H9 (cell line): Measurements from ENCODE around the gene C19orf44. TPM values are rescaled to one million over a fixed set of nuclear protein-coding genes. Genes with fewer than 3 reads are reported as not detected.

Experiments
- DNase-seq: peaks from one replicate; pipeline ENCODE4 v3.0.0-alpha.2; 2017
- H2AFZ ChIP-seq: one replicate; pipeline ENCODE4 v1.6.1; 2013; ENCODE audit warnings: mild to moderate bottlenecking, low read length, control low read depth, moderate library complexity
- H2AK5ac ChIP-seq: 2 replicates; pipeline ENCODE4 v1.6.1; 2013; ENCODE audit warnings: low read length, control low read depth, mixed read lengths; ENCODE audit not compliant: insufficient read length
- H2BK120ac ChIP-seq: one replicate; pipeline ENCODE4 v1.6.1; 2013; ENCODE audit warnings: low read depth, mild to moderate bottlenecking, low read length, control low read depth, inconsistent platforms; ENCODE audit not compliant: poor library complexity, severe bottlenecking
- H2BK12ac ChIP-seq: 2 replicates; pipeline ENCODE4 v1.6.1; 2013; ENCODE audit warnings: low read length, control low read depth, mixed read lengths, low read depth; ENCODE audit not compliant: insufficient read length
- H2BK15ac ChIP-seq: 2 replicates; pipeline ENCODE4 v1.6.1; 2013; ENCODE audit warnings: low read depth, low read length, control low read depth
- H2BK20ac ChIP-seq: one replicate; pipeline ENCODE4 v1.6.1; 2013; ENCODE audit warnings: low read depth, mild to moderate bottlenecking, low read length, control low read depth, inconsistent platforms; ENCODE audit not compliant: poor library complexity, severe bottlenecking
- H2BK5ac ChIP-seq: 2 replicates; pipeline ENCODE4 v1.6.1; 2013; ENCODE audit warnings: low read length, control low read depth, mixed read lengths; ENCODE audit not compliant: insufficient read length
- H3K14ac ChIP-seq: 2 replicates; pipeline ENCODE4 v1.6.1; 2013; ENCODE audit warnings: low read length, control low read depth; ENCODE audit not compliant: insufficient read depth
- H3K18ac ChIP-seq: 2 replicates; pipeline ENCODE4 v1.6.1; 2013; ENCODE audit warnings: low read depth, mild to moderate bottlenecking, mixed read lengths, low read length, control low read depth; ENCODE audit not compliant: insufficient read length
- H3K23ac ChIP-seq: 2 replicates; pipeline ENCODE4 v1.6.1; 2013; ENCODE audit warnings: low read length, control low read depth, mixed read lengths, low read depth; ENCODE audit not compliant: insufficient read length
- H3K23me2 ChIP-seq: 2 replicates; pipeline ENCODE4 v1.6.1; 2013; ENCODE audit warnings: low read depth, mild to moderate bottlenecking, mixed read lengths, low read length, control low read depth; ENCODE audit not compliant: insufficient read length, poor library complexity, severe bottlenecking
- H3K27ac ChIP-seq: 2 replicates; pipeline ENCODE4 v1.5.1; 2013; ENCODE audit warnings: low read length, control low read depth, mixed read lengths, low read depth; ENCODE audit not compliant: insufficient read length
- H3K27me3 ChIP-seq: 2 replicates; pipeline ENCODE4 v1.6.1; 2013; ENCODE audit warnings: low read length, control low read depth, inconsistent platforms; ENCODE audit not compliant: insufficient read depth
- H3K4ac ChIP-seq: 2 replicates; pipeline ENCODE4 v1.6.1; 2013; ENCODE audit warnings: low read depth, mild to moderate bottlenecking, control low read depth, inconsistent platforms, low read length, moderate library complexity
- H3K4me1 ChIP-seq: 2 replicates; pipeline ENCODE4 v1.6.1; 2013; ENCODE audit warnings: low read length, control low read depth, inconsistent platforms; ENCODE audit not compliant: insufficient read depth
- H3K4me2 ChIP-seq: 2 replicates; pipeline ENCODE4 v1.6.1; 2013; ENCODE audit warnings: low read length, control low read depth, mixed read lengths; ENCODE audit not compliant: insufficient read length, insufficient read depth
- H3K56ac ChIP-seq: 2 replicates; pipeline ENCODE4 v1.6.1; 2013; ENCODE audit warnings: low read depth, mild to moderate bottlenecking, mixed read lengths, low read length, control low read depth; ENCODE audit not compliant: insufficient read length
- H3K79me1 ChIP-seq: 2 replicates; pipeline ENCODE4 v1.6.1; 2013; ENCODE audit warnings: low read depth, mild to moderate bottlenecking, moderate library complexity, low read length, control low read depth, inconsistent platforms; ENCODE audit not compliant: insufficient read depth, poor library complexity, severe bottlenecking
- H3K79me2 ChIP-seq: 2 replicates; pipeline ENCODE4 v1.6.1; 2013; ENCODE audit warnings: low read length, control low read depth, inconsistent platforms; ENCODE audit not compliant: insufficient read depth
- H3K9ac ChIP-seq: 2 replicates; pipeline ENCODE4 v1.6.1; 2013; ENCODE audit warnings: low read length, control low read depth, mixed read lengths; ENCODE audit not compliant: insufficient read length; ENCODE audit errors: extremely low read depth
- H3K9me3 ChIP-seq: one replicate; pipeline ENCODE4 v1.6.1; 2013; ENCODE audit warnings: low read depth, low read length, inconsistent platforms; ENCODE audit not compliant: control insufficient read depth
- H3T11ph ChIP-seq: one replicate; pipeline ENCODE4 v1.6.1; 2013; ENCODE audit warnings: mild to moderate bottlenecking, low read length, control low read depth, inconsistent platforms
- H4K20me1 ChIP-seq: one replicate; pipeline ENCODE4 v1.6.1; 2013; ENCODE audit not compliant: control insufficient read depth, insufficient read length, insufficient read depth
- H4K5ac ChIP-seq: 2 replicates; pipeline ENCODE4 v1.6.1; 2013; ENCODE audit warnings: low read depth, mild to moderate bottlenecking, mixed read lengths, low read length, control low read depth; ENCODE audit not compliant: insufficient read length
- H4K8ac ChIP-seq: replicated peaks from 2 replicates; pipeline ENCODE4 v1.6.1; 2013; ENCODE audit warnings: low read length, control low read depth, mixed read lengths, low read depth; ENCODE audit not compliant: insufficient read length
- H4K91ac ChIP-seq: 2 replicates; pipeline ENCODE4 v1.6.1; 2013; ENCODE audit warnings: low read depth, mild to moderate bottlenecking, moderate library complexity, mixed read lengths, low read length, control low read depth; ENCODE audit not compliant: insufficient read length
- H3K27ac Mint-ChIP-seq, 3 experiments: 2 replicates in 2 of 3; 3 replicates in 1 of 3; pipeline ENCODE4 v1.8.0; 2020 to 2021; ENCODE audit warnings: mixed read lengths in 3 of 3, mild to moderate bottlenecking in 1 of 3, moderate library complexity in 1 of 3
- H3K27me3 Mint-ChIP-seq: 2 replicates; pipeline ENCODE4 v1.8.0; 2021; ENCODE audit warnings: low read depth, mild to moderate bottlenecking, moderate library complexity, mixed read lengths
- H3K36me3 Mint-ChIP-seq, 3 experiments: 2 replicates in 2 of 3; 3 replicates in 1 of 3; pipeline ENCODE4 v1.8.0; 2020 to 2021; ENCODE audit warnings: low read depth in 3 of 3, mixed read lengths in 3 of 3; ENCODE audit not compliant: insufficient read depth in 1 of 3
- H3K4me1 Mint-ChIP-seq, 2 experiments: 2 replicates each; pipeline ENCODE4 v1.8.0; 2020; ENCODE audit warnings: mixed read lengths in 2 of 2
- H3K4me3 Mint-ChIP-seq, 2 experiments: 2 replicates in 1 of 2; 3 replicates in 1 of 2; pipeline ENCODE4 v1.8.0; 2020 to 2021; ENCODE audit warnings: mild to moderate bottlenecking in 2 of 2, mixed read lengths in 2 of 2, moderate library complexity in 1 of 2
- H3K9me3 Mint-ChIP-seq, 2 experiments: 2 replicates in 1 of 2; 3 replicates in 1 of 2; pipeline ENCODE4 v1.8.0; 2020; ENCODE audit warnings: mild to moderate bottlenecking in 2 of 2, mixed read lengths in 2 of 2, moderate library complexity in 1 of 2
- CTCF ChIP-seq: fragments of 200-600 bp; sonication (generic); conservative IDR thresholded peaks from 3 replicates; pipeline ENCODE4 v1.8.0; 2021; ENCODE audit warnings: antibody characterized with exemption, mild to moderate bottlenecking
- WGBS: extraction: QIAGEN DNeasy Blood & Tissue Kit; methylation state at CpG from one replicate; pipeline ENCODE4 v1.1.7; 2013; ENCODE audit warnings: missing lambda C conversion rate, low lambda C conversion rate, mixed read lengths; ENCODE audit not compliant: insufficient read length; ENCODE audit errors: extremely low coverage; 5-methylcytosine and 5-hydroxymethylcytosine counted together
- total RNA-seq: library from RNA; stranded (reverse); gene quantifications from 2 replicates; pipeline ENCODE4 v1.2.1, GENCODE V29; 2021

The C19orf44 gene
- total RNA-seq, 1 experiment from 2014 or later: 6.4 TPM

GRCh38 chr19:16564842-16565241 lies 68.6 kb downstream of the C19orf44 start:
- no peaks in the 10 kb centered on the region for H4K20me1 ChIP-seq
- H3K27me3 Mint-ChIP-seq: no peaks in the 10 kb centered on the region

More at GRCh38 chr19:16564842-16565241, 68.6 kb downstream of the C19orf44 start:
- H3K9me3 ChIP-seq: no peaks in the 10 kb centered on the region
- no peak overlapping the region for H3K14ac ChIP-seq
- H3K27ac Mint-ChIP-seq: no peak overlapping the region
- no peaks in the 10 kb centered on the region for H3K79me2 ChIP-seq
- no peak overlapping the region for H2BK5ac ChIP-seq
- no peaks in the 10 kb centered on the region for H3K23me2 ChIP-seq
- H3K9me3 Mint-ChIP-seq: no peaks in the 10 kb centered on the region
- peaks cover 26 to 79% (median 71%) of the 10 kb centered on the region in 3 experiments; a peak in 6 of 7 replicates for H3K36me3 Mint-ChIP-seq
- H4K5ac ChIP-seq: no peak overlapping the region
- H3K56ac ChIP-seq: no peak overlapping the region
- no peak overlapping the region for H3K27ac ChIP-seq
- no peak for TF ChIP-seq CTCF
- H2BK12ac ChIP-seq: no peak overlapping the region
- no peak overlapping the region for H3K4me3 Mint-ChIP-seq
- H3K4me1 Mint-ChIP-seq: no peaks in the 10 kb centered on the region
- WGBS: no CpG with 5 or more reads among the region's 7 CpGs
- H2BK20ac ChIP-seq: no peak overlapping the region
- no peak overlapping the region for H3K4ac ChIP-seq
- H2AFZ ChIP-seq: no peak overlapping the region
- H3K4me2 ChIP-seq: no peak overlapping the region
- no peak overlapping the region for H2BK120ac ChIP-seq
- H4K8ac ChIP-seq: no peak overlapping the region
- no peak overlapping the region for H2AK5ac ChIP-seq
- H2BK15ac ChIP-seq: no peak overlapping the region
- H3K9ac ChIP-seq: no peak overlapping the region
- no peak overlapping the region for H4K91ac ChIP-seq
- no peaks in the 10 kb centered on the region for H3K27me3 ChIP-seq
- H3K18ac ChIP-seq: no peak overlapping the region
- no peaks in the 10 kb centered on the region for H3K4me1 ChIP-seq
- H3T11ph ChIP-seq: no peak overlapping the region
- no peak overlapping the region for H3K23ac ChIP-seq
- no peak for DNase-seq
- H3K79me1 ChIP-seq: no peaks in the 10 kb centered on the region
